Spleen (tissue), 11 donors: ENCODE results near the gene LINGO4. TPM values are rescaled to one million over a fixed set of nuclear protein-coding genes. Genes with fewer than 3 reads are reported as not detected.

Experiments used
- DNase-seq: peaks from one replicate; pipeline ENCODE4 v3.0.0-alpha.2; 2020
- H3K27ac ChIP-seq, 8 donors: fragments of 200-600 bp; sonication (generic) in 7 of 8; 1 replicate in 4 of 8; 2 replicates in 4 of 8; pipeline versions ENCODE4 v1.5.0 to v1.8.0; 2016 to 2021; ENCODE audit warnings: inconsistent platforms in 4 of 8, mild to moderate bottlenecking in 4 of 8, moderate library complexity in 1 of 8
- H3K27me3 ChIP-seq, 7 donors: fragments of 200-600 bp; sonication (generic) in 6 of 7; replicated peaks in 1 of 7; 1 replicate in 4 of 7; 2 replicates in 3 of 7; pipeline versions ENCODE4 v1.5.0 to v1.8.0; 2016 to 2021; ENCODE audit warnings: inconsistent platforms in 3 of 7, mild to moderate bottlenecking in 1 of 7
- H3K36me3 ChIP-seq, 6 donors: fragments of 200-600 bp; sonication (generic) in 5 of 6; 1 replicate in 4 of 6; 2 replicates in 2 of 6; pipeline versions ENCODE4 v1.5.0 to v1.8.0; 2016 to 2021; ENCODE audit warnings: inconsistent platforms in 2 of 6
- H3K4me1 ChIP-seq, 6 donors: fragments of 200-600 bp; sonication (generic) in 5 of 6; 1 replicate in 3 of 6; 2 replicates in 3 of 6; pipeline versions ENCODE4 v1.5.0 to v1.8.0; 2016 to 2021; ENCODE audit warnings: inconsistent platforms in 3 of 6
- H3K4me3 ChIP-seq, 8 donors: fragments of 200-600 bp; sonication (generic) in 7 of 8; 1 replicate in 4 of 8; 2 replicates in 4 of 8; pipeline versions ENCODE4 v1.5.0 to v1.8.0; 2016 to 2021; ENCODE audit warnings: inconsistent platforms in 4 of 8, mild to moderate bottlenecking in 4 of 8, moderate library complexity in 2 of 8
- H3K9me3 ChIP-seq, 8 donors: fragments of 200-600 bp; sonication (generic) in 7 of 8; 1 replicate in 4 of 8; 2 replicates in 4 of 8; pipeline versions ENCODE4 v1.5.0 to v1.8.0; 2016 to 2021; ENCODE audit warnings: inconsistent platforms in 4 of 8
- POLR2A ChIP-seq, 3 donors: fragments of 450-650 bp; IDR thresholded peaks; one replicate each; pipeline ENCODE4 v1.5.1; 2017; ENCODE audit warnings: antibody characterized with exemption in 3 of 3, mild to moderate bottlenecking in 1 of 3
- POLR2AphosphoS5 ChIP-seq, 3 donors: sonication (generic); formaldehyde crosslinking; IDR thresholded peaks; one replicate each; pipeline ENCODE4 v1.5.1; 2017; ENCODE audit warnings: antibody characterized with exemption in 3 of 3
- WGBS, 5 donors: extraction: QIAGEN DNeasy Blood & Tissue Kit in 3 of 5; methylation state at CpG; one replicate each; pipeline versions ENCODE4 v1.1.5 to v1.1.7; 2013 to 2018; 5-methylcytosine and 5-hydroxymethylcytosine counted together
- intact Hi-C: fragments of 100-400 bp; cut with DNase I; formaldehyde crosslinking; loops from one replicate; pipeline ENCODE4 v1.15.0; 2023; ENCODE audit warnings: low total_unique reads
- polyA plus RNA-seq, 3 donors: library from polyadenylated mRNA; stranded (reverse); fragments of 200-250 nt; gene quantifications; one replicate each; pipeline ENCODE4 v1.2.1, GENCODE V29; 2013
- total RNA-seq, 7 donors: library from RNA; depleted of rRNA in 3 of 7; stranded (reverse); fragments of >200 nt in 3 of 7; fragmentation: NEBNext Ultra II Directional in 4 of 7; extraction: Animal tissue kit (Norgen Biotek cat#: 25700) in 4 of 7; gene quantifications; one replicate each; pipeline versions ENCODE4 v1.1.0 to v1.2.1, GENCODE V29; 2016 to 2021
- TF ChIP-seq, protein P1 (sequence below), 11 experiments: fragments of 200-600 bp in 7 of 11; fragments of 450-650 bp in 4 of 11; sonication (generic) in 4 of 11; IDR thresholded peaks in 8 of 11; conservative IDR thresholded peaks in 3 of 11; 1 replicate in 7 of 11; 2 replicates in 4 of 11; pipeline versions ENCODE4 v1.4.0 to v1.8.0; 2016 to 2021; ENCODE audit warnings: antibody characterized with exemption in 11 of 11, inconsistent platforms in 4 of 11, mild to moderate bottlenecking in 1 of 11
- donor health status: healthy with polysubstance abuse.
- donor health status: DM: no; HTN: no; CAD: no; lungs with moderate emphysema.
- donor health status: DM: no; HTN: no; CAD: no.
- donor health status: Bipolar disorder and iron deficiency.
- donor health status: healthy.
- donor health status: DM: no; HTN: no; CAD: no.
- donor health status: DM: yes; HTN: yes; CAD: no.

LINGO4 gene
- total and polyA plus RNA-seq, 10 donors = 0.04 to 0.36 (median 0.18) TPM; not detected in 4

DNA sequence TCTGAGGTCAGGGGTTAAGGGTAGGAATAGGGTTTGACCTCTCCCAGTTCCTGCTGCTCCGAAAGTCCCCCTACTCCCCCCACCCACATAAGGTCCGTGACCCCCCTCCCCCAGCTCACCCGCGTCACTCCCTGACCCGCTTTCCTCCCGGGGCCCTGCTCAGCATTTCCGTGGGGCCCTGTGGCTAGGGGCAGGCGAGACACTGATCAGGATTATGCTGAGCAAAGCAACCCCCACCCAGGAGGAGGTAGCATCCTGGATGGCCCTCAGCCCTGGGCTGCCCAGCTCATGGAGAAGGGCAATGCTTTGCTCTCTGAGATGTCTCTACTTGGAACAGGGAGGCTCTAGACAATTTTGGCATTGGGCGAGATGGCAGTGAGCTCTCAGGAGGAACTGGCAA lies 22.6 kb upstream of the LINGO4 start:
- Histone ChIP-seq H3K9me3 (no peaks in the 10 kb centered on the region), H3K27ac (peak overlapping the region in 2 of 8 donors; percentile 42 to 45), H3K4me1 (peaks cover 6 to 43% (median 27%) of the 10 kb centered on the region in 6 donors), H3K27me3 (peaks cover 0 to 27% (median 0%) of the 10 kb centered on the region in 7 donors), H3K36me3 (no peaks in the 10 kb centered on the region), H3K4me3 (no peak overlapping the region)
- TF ChIP-seq POLR2AphosphoS5 (IDR thresholded peaks at IDR 0.05) (no peak), POLR2A (IDR thresholded peaks at IDR 0.05) (no peak)
- TF ChIP-seq, protein P1, sequence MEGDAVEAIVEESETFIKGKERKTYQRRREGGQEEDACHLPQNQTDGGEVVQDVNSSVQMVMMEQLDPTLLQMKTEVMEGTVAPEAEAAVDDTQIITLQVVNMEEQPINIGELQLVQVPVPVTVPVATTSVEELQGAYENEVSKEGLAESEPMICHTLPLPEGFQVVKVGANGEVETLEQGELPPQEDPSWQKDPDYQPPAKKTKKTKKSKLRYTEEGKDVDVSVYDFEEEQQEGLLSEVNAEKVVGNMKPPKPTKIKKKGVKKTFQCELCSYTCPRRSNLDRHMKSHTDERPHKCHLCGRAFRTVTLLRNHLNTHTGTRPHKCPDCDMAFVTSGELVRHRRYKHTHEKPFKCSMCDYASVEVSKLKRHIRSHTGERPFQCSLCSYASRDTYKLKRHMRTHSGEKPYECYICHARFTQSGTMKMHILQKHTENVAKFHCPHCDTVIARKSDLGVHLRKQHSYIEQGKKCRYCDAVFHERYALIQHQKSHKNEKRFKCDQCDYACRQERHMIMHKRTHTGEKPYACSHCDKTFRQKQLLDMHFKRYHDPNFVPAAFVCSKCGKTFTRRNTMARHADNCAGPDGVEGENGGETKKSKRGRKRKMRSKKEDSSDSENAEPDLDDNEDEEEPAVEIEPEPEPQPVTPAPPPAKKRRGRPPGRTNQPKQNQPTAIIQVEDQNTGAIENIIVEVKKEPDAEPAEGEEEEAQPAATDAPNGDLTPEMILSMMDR (IDR thresholded peaks at IDR 0.05 in 8 of 11, conservative IDR thresholded peaks at IDR 0.05 in 3 of 11) = no peak
- no peak for DNase-seq
- intact Hi-C loops = no loop called here
- 17 to 30% (median 21%) methylated on average over 7 to 9 of the region's 9 CpGs for WGBS, 5 donors

DNA sequence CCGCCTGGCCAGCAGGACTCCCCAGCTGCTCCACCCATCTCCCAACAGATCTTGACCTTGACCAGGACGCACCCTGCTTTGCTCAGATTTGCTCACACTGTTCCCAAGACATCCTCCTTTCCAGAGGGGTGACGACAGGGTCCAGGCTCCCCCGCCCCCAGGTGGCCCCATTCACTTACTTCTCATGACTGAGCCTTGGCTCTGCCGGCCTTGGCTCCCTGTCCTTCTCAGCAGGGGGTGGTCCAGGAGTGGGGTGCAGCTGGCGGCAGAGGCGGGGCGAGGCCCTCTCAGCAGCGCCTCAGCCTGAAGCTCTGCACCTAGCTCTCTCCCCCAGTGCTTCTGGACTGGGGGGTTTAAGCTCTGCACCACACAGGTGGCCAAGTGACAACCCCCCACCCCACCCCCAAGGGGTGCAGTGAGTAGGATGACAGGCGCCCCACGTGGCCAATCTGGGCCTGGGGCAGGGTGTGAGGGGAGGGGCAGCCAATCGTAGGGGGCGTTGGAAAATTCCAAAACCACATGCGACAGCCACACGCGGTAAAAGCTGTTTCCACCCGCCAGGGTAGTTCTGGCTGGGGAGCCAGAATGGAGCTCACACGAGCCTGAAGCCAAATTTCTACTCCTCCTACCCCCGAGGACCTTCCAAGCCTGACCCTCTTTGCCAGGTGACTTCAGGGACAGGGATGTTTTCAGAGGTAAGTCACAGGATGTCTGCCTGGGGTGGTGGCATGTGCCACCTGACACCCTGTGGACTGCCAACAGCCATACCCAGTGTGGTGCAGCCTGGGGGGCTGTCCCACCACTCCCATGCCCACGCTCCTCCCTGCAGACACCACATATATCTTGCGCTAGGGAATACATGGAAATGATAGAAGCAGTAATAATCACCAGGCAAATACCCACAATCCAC lies 20.8 kb upstream of the LINGO4 start:
- Histone ChIP-seq H3K4me1 (peaks cover 6 to 40% (median 28%) of the 10 kb centered on the region in 6 donors), H3K36me3 (no peaks in the 10 kb centered on the region), H3K9me3 (no peaks in the 10 kb centered on the region), H3K27me3 (peaks cover 0 to 32% (median 0%) of the 10 kb centered on the region in 7 donors), H3K4me3 (peak overlapping the region in 2 of 8 donors; percentile 24 to 30), H3K27ac (peak overlapping the region in 2 of 8 donors; percentile 15 to 38)
- DNase-seq = no peak
- intact Hi-C loops = no loop called here
- TF ChIP-seq, protein P1 (IDR thresholded peaks at IDR 0.05 in 8 of 11, conservative IDR thresholded peaks at IDR 0.05 in 3 of 11) = no peak
- TF ChIP-seq POLR2AphosphoS5 (IDR thresholded peaks at IDR 0.05) (no peak), POLR2A (IDR thresholded peaks at IDR 0.05) (no peak)
- WGBS, 5 donors = 65 to 76% (median 71%) methylated on average over 17 to 21 of the region's 21 CpGs

DNA sequence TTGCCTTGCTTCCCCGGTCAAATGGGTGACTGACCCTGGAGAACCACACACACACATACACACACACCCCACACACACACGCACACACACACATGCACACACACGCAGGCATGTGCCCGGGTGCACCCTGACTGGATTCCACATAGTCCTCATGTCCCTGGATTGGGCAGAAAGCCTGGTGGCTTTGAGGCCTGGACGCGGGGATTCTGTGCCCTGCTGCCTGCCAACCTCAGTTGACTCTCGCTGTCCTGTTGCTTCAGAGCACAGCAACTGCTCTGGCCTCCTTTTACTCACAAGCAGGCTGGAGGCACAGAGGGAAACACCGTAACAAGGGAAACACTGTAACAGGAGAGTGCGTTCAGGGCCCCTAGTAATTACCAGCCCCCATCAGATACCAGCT lies 20.0 kb upstream of the LINGO4 start:
- TF ChIP-seq, protein P1 (IDR thresholded peaks at IDR 0.05 in 8 of 11, conservative IDR thresholded peaks at IDR 0.05 in 3 of 11) = no peak
- TF ChIP-seq POLR2AphosphoS5 (IDR thresholded peaks at IDR 0.05) = no peak
- TF ChIP-seq POLR2A (IDR thresholded peaks at IDR 0.05) = no peak
- peak overlapping the region in 2 of 8 donors; percentile 8 to 15 for H3K27ac ChIP-seq
- H3K4me1 ChIP-seq = peaks cover 6 to 38% (median 25%) of the 10 kb centered on the region in 6 donors
- intact Hi-C loops = no loop called here
- H3K9me3 ChIP-seq = no peaks in the 10 kb centered on the region
- WGBS, 5 donors = 66 to 84% (median 81%) methylated on average over 5 to 9 of the region's 9 CpGs
- H3K36me3 ChIP-seq = no peaks in the 10 kb centered on the region
- peaks cover 0 to 32% (median 0%) of the 10 kb centered on the region in 7 donors for H3K27me3 ChIP-seq
- peak overlapping the region in 2 of 8 donors; percentile 24 to 30 for H3K4me3 ChIP-seq
- DNase-seq = no peak

DNA sequence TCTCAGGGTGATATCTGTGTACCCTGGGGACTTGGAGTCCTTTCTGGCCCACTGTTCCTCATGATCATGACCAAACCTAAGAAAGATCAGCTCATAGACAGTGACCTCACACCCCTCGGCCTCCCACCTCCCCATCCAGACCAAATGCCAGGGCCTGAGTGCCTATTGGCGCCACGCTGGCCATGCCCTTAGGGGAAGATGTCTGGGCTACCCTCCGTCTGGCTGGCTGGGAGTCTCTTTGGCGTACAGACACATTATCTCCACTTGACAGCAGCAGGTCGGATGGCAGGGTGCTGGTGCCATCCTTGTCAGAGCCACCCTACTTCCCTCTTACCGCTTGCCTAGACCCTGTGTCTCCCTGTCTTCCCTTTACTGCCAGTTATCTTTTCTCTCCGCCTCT lies 18.0 kb upstream of the LINGO4 start:
- TF ChIP-seq, protein P1 (IDR thresholded peaks at IDR 0.05 in 8 of 11, conservative IDR thresholded peaks at IDR 0.05 in 3 of 11) = no peak
- no peak for TF ChIP-seq POLR2AphosphoS5 (IDR thresholded peaks at IDR 0.05)
- TF ChIP-seq POLR2A (IDR thresholded peaks at IDR 0.05) = no peak
- 77 to 92% (median 87%) methylated on average over 8 of the region's 8 CpGs for WGBS, 5 donors
- H3K4me1 ChIP-seq = peaks cover 0 to 19% (median 7%) of the 10 kb centered on the region in 6 donors
- no peaks in the 10 kb centered on the region for H3K9me3 ChIP-seq
- DNase-seq = no peak
- no peak overlapping the region for H3K4me3 ChIP-seq
- H3K27ac ChIP-seq = peak overlapping the region in 2 of 8 donors; percentile 36 to 51
- H3K27me3 ChIP-seq = peaks cover 0 to 28% (median 0%) of the 10 kb centered on the region in 7 donors
- intact Hi-C loops = no loop called here
- no peaks in the 10 kb centered on the region for H3K36me3 ChIP-seq
